Right kidney (tissue), 1 donor: ENCODE results near the gene MGAT4A.
A peak's percentile ranks its signal among the peaks of the same experiment; 100 is the strongest.
"Not testable (repeated sequence)": the region's sequence is repeated elsewhere in the genome, so short reads cannot be mapped to it uniquely, and the experiment has no call there.

Experiments used
- DNase-seq: peaks from one replicate; pipeline ENCODE4 v3.0.0-alpha.2; 2016

The MGAT4A gene

GRCh38 chr2:98730707-98731040 is 258 bp downstream of the MGAT4A start:
- peak; percentile 20 for DNase-seq

- peak; percentile 73 for DNase-seq
These were observed 752 bp downstream of the MGAT4A start for GRCh38 chr2:98730053-98730706.

DNA sequence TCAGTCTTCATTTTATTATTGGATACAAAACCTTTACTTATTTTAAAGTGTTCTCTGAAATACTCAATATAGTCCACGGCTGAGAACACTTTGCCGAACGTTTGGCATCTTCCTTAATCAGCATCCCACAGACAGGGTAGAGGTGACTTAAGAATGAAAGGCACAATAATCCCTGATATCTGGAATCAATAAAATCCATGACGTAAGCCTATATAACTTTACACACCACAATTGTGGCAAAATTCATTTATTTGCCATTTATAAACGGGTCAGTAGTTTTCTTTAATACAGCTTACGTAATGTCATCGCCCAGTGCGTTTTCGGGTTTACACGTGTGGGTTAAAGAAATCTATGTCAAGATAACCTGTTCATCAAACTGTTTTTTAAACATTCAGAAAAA is 1.3 kb downstream of the MGAT4A start:
- DNase-seq = no peak

- DNase-seq = not testable (repeated sequence)
These were observed 2.7 kb downstream of the MGAT4A start for GRCh38 chr2:98728088-98728718.

GRCh38 chr2:98727369-98728087 is 3.4 kb downstream of the MGAT4A start:
- no peak for DNase-seq

- no peak for DNase-seq
These were observed 4.1 kb downstream of the MGAT4A start for GRCh38 chr2:98726735-98727368.

GRCh38 chr2:98726205-98726604 is 4.7 kb downstream of the MGAT4A start:
- DNase-seq = no peak

- no peak for DNase-seq
These were observed 10.6 kb downstream of the MGAT4A start for GRCh38 chr2:98720286-98720685.

GRCh38 chr2:98717621-98718020 is 13.3 kb downstream of the MGAT4A start:
- no peak for DNase-seq

GRCh38 chr2:98716786-98717185 is 14.1 kb downstream of the MGAT4A start:
- DNase-seq = no peak

DNA sequence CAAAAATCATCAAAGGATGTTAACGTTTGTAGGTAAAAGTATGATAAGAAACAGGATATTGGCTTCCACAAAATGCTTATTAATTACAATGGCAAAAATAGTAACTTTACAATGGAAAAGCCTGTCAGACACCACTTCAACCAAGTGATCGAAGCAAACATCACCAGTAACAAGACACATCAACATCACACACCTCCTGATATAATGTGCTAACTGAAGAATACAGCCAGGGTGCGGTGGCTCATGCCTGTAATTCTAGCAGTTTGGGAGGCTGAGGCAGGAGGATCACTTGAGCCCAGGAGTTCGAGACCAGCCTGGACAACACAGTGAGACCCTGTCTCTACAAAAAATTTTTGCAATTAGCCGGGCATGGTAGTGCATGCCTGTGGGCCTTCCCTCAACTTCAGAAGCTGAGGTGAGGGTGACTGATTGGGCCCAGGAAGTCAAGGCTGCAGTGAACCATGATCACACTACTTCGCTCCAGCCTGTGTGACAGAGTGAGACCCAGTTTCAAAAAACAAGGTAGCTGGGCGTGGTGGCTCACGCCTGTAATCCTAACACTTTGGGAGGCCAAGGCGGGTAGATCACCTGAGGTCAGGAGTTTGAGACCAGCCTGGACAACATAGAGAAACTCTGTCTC is 15.0 kb downstream of the MGAT4A start:
- DNase-seq = no peak

DNA sequence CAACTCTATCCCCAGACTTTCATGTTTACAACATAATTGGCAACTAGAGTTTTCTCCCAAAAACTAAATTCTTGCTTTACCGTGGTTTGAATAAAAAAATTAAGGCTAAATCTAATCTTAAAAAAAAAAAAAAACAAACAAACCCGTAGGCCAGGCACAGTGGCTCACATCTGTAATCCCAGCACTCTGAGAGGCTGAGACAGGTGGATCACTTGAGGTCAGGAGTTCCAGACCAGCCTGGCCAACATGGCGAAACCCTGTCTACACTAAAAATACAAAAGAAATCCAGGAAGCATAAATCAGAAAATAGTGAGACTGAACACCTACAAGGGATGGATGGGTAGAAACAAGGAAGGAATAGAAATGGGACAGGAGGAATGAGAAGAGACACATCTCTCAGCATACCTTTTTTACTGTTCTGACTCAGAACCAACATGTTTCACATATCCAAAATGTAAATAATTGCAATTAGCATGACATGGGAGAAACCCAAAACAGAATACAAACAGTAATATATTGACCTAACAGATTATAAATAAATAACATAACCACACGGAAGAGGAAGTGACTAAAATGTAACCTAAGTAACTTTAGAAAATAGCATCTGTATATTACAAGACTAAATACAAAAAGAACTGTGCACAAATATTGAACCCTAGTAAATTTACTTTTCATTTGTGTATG is 17.5 kb downstream of the MGAT4A start:
- no peak for DNase-seq

GRCh38 chr2:98712145-98712544 is 18.8 kb downstream of the MGAT4A start:
- DNase-seq = no peak

DNA sequence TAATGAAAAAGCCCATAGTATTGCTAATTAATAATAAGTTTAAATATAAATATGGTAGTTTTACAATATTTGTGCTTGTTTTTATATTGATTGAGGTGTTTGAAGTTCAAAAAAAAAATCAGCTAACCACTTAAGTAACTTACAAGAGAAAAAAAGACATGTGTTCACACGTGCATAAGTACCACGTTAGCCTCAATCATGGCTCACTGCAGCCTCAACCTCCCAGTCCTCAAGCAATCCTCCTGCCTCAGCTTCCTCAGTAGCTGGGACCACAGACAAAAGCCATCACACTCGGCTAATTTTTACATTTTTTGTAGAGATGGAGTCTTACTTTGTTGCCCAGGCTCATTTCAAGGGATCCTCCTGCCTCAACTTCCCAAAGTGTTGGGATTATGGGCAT is 19.4 kb downstream of the MGAT4A start:
- no peak for DNase-seq

- no peak for DNase-seq
These were observed 20.2 kb downstream of the MGAT4A start for GRCh38 chr2:98710734-98711133.

- DNase-seq = no peak
These were observed 21.4 kb downstream of the MGAT4A start for GRCh38 chr2:98709535-98709934.

GRCh38 chr2:98708396-98709186 is 22.3 kb downstream of the MGAT4A start:
- no peak for DNase-seq

- no peak for DNase-seq
These were observed 24.3 kb downstream of the MGAT4A start for GRCh38 chr2:98706591-98706990.

DNA sequence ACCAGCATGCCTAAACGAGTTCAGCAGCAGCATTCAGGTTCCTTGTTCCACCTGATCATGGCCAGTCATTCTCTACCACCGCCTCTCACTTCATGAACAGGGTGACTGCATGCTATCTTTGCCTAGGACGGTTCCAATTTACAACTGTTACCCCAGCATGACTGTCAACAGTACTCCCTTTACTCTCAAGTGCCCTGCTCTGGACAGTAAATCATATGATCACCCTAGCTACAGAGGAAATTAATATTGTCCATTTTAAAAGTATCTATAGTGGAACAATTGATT is 25.7 kb downstream of the MGAT4A start:
- no peak for DNase-seq

- DNase-seq = no peak
These were observed 26.2 kb downstream of the MGAT4A start for GRCh38 chr2:98704499-98705332.

DNA sequence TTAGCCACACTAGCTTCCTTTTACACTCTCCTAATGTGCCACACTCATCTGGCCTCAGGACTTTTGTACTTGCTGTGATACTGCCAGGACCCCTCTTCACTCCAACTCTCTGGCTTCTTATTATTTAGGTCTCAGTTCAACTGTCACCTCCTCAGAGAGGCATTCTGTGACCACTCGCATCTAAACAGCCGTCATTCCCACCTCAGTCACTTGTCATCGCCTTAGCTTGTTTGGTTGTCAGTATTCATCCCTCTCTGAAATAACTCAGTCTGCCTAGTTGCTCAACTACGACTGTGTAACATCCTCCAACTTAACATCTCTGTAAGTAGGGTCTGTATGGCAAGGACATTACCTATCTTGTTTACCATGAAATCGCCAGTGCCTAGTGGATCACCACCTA is 27.2 kb downstream of the MGAT4A start:
- no peak for DNase-seq
